Measurements from ENCODE around the gene GRIK3. TPM values are rescaled to one million over a fixed set of nuclear protein-coding genes. Genes with fewer than 3 reads are reported as not detected.

The GRIK3 gene
- total and polyA plus RNA-seq, 4 donors = 0.03 to 0.08 (median 0.05) TPM; not detected in 1

GRCh38 chr1:36755303-36756230 lies 278.7 kb downstream of the GRIK3 start:
- H3K4me3 ChIP-seq (ENCODE audit: low read depth in 1 of 3, low read length in 3 of 3) = no peak overlapping the region
- no peak overlapping the region for H3K27ac ChIP-seq (ENCODE audit: low read depth in 1 of 2, low read length in 2 of 2)
- peaks cover 0 to 2% (median 0%) of the 10 kb centered on the region in 4 donors for H3K27me3 ChIP-seq (ENCODE audit: control insufficient read depth in 4 of 4, insufficient read depth in 4 of 4, low read length in 3 of 4)
- TF ChIP-seq RAD21 (IDR thresholded peaks at IDR 0.05) (no peak), HNF4A (conservative IDR thresholded peaks at IDR 0.05) (no peak), SP1 (IDR thresholded peaks at IDR 0.05) (no peak), RXRA (IDR thresholded peaks at IDR 0.05) (no peak), FOXA1 (IDR thresholded peaks at IDR 0.05) (no peak), YY1 (IDR thresholded peaks at IDR 0.05) (no peak), ZBTB33 (IDR thresholded peaks at IDR 0.05) (no peak), GABPA (IDR thresholded peaks at IDR 0.05 in 1 of 2, conservative IDR thresholded peaks at IDR 0.05 in 1 of 2) (no peak), CTCF (IDR thresholded peaks at IDR 0.05; ENCODE audit: low read depth, low read length, missing input control) (no peak), HNF4G (IDR thresholded peaks at IDR 0.05) (no peak), EGR1 (IDR thresholded peaks at IDR 0.05; ENCODE audit: low read depth in 2 of 2) (no peak), FOXA2 (IDR thresholded peaks at IDR 0.05) (no peak), NR2F2 (IDR thresholded peaks at IDR 0.05) (no peak), JUND (IDR thresholded peaks at IDR 0.05) (no peak), TAF1 (conservative IDR thresholded peaks at IDR 0.05) (no peak)
- TF ChIP-seq, protein P1, sequence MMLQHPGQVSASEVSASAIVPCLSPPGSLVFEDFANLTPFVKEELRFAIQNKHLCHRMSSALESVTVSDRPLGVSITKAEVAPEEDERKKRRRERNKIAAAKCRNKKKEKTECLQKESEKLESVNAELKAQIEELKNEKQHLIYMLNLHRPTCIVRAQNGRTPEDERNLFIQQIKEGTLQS (IDR thresholded peaks at IDR 0.05) = no peak
- TF ChIP-seq, protein P2, sequence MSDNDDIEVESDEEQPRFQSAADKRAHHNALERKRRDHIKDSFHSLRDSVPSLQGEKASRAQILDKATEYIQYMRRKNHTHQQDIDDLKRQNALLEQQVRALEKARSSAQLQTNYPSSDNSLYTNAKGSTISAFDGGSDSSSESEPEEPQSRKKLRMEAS (IDR thresholded peaks at IDR 0.05) = no peak
- TF ChIP-seq, protein P3, sequence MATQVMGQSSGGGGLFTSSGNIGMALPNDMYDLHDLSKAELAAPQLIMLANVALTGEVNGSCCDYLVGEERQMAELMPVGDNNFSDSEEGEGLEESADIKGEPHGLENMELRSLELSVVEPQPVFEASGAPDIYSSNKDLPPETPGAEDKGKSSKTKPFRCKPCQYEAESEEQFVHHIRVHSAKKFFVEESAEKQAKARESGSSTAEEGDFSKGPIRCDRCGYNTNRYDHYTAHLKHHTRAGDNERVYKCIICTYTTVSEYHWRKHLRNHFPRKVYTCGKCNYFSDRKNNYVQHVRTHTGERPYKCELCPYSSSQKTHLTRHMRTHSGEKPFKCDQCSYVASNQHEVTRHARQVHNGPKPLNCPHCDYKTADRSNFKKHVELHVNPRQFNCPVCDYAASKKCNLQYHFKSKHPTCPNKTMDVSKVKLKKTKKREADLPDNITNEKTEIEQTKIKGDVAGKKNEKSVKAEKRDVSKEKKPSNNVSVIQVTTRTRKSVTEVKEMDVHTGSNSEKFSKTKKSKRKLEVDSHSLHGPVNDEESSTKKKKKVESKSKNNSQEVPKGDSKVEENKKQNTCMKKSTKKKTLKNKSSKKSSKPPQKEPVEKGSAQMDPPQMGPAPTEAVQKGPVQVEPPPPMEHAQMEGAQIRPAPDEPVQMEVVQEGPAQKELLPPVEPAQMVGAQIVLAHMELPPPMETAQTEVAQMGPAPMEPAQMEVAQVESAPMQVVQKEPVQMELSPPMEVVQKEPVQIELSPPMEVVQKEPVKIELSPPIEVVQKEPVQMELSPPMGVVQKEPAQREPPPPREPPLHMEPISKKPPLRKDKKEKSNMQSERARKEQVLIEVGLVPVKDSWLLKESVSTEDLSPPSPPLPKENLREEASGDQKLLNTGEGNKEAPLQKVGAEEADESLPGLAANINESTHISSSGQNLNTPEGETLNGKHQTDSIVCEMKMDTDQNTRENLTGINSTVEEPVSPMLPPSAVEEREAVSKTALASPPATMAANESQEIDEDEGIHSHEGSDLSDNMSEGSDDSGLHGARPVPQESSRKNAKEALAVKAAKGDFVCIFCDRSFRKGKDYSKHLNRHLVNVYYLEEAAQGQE (IDR thresholded peaks at IDR 0.05) = no peak
- WGBS = 77% methylated on average over 12 of the region's 12 CpGs
- no peaks in the 10 kb centered on the region for H3K36me3 ChIP-seq (ENCODE audit: control insufficient read depth in 4 of 4, insufficient read depth in 3 of 4, low read depth in 1 of 4, low read length in 3 of 4)
- no peaks in the 10 kb centered on the region for H3K4me1 ChIP-seq (ENCODE audit: control insufficient read depth in 4 of 4, insufficient read depth in 4 of 4, low read length in 3 of 4)
- peaks cover 0 to 4% (median 0%) of the 10 kb centered on the region in 4 donors for H3K9me3 ChIP-seq (ENCODE audit: control insufficient read depth in 4 of 4, low read length in 3 of 4)
- no peak overlapping the region for H3K9ac ChIP-seq (ENCODE audit: low read depth in 1 of 2, low read length in 2 of 2)
- no peak for DNase-seq (ENCODE audit: low spot score)

All from liver (tissue), 9 donors.